Stimulated activated CD4-positive, alpha-beta T cell treated with anti-CD3 and anti-CD28 coated beads, Interleukin-4, amount 100 ng/mL, for 4 hours (primary cell): ENCODE data around the gene KANK2.
A peak's percentile ranks its signal among the peaks of the same experiment; 100 is the strongest.
"Not testable (repeated sequence)": the region's sequence is repeated elsewhere in the genome, so short reads cannot be mapped to it uniquely, and the experiment has no call there.

Experiments
- DNase-seq, 2 experiments: peaks; one replicate each; pipeline ENCODE4 v3.0.0-alpha.2; 2020

Gene KANK2

DNA sequence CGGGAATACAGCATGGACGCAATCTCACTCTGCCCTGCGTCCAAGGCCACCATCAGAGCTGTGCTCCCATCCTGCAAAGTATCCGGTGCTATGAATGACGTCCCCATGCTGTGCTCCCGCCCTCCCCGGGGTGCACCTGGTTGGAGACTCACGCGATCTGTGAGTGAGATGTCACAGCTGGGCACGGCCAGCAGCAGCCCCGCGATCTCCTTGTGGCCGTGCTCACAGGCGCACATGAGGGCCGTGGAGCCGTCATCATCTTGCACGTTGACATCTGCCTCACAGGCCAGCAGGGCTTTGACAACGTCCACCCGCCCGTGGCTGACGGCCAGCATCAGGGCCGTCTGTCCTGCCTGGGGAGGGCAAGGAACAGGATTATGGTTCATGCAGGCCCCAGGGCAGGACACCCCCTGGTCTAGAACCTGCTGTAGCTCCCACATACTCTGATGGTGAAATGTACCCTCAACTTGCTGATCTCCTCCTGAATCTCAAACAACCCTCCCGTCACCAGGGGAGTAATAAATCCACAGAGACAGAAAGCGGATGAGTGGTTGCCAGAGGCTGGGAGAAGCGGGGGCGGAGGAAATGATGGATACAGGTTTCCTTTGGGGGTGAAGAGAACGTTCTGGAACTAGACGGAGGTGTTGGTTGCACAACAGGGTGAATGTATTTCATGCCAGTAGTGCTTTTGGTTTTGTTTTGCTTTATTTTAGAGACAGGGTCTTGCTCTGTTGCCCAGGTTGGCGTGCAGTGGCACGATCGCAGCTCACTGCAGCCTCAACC is 27.3 kb downstream of the KANK2 start:
- DNase-seq, result no peak

DNA sequence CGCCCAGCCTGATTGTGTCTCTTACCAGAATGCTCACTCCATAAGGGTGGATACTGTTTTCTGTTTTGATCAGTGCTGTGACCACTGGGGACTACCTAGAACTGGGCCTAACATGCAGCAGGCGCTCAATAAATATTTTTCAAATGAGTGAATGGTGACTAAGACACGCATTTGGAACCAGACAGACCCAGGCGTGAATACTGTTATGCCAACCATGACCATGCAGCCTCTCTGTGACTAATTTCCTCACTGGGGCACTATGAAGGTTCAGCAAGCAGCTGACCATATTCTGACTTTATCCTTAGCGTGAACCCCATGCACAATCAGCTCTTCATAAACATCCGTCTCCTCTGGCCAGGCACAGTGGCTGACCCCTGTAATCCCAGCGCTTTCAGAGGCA is 28.8 kb downstream of the KANK2 start:
- no peak for DNase-seq

DNA sequence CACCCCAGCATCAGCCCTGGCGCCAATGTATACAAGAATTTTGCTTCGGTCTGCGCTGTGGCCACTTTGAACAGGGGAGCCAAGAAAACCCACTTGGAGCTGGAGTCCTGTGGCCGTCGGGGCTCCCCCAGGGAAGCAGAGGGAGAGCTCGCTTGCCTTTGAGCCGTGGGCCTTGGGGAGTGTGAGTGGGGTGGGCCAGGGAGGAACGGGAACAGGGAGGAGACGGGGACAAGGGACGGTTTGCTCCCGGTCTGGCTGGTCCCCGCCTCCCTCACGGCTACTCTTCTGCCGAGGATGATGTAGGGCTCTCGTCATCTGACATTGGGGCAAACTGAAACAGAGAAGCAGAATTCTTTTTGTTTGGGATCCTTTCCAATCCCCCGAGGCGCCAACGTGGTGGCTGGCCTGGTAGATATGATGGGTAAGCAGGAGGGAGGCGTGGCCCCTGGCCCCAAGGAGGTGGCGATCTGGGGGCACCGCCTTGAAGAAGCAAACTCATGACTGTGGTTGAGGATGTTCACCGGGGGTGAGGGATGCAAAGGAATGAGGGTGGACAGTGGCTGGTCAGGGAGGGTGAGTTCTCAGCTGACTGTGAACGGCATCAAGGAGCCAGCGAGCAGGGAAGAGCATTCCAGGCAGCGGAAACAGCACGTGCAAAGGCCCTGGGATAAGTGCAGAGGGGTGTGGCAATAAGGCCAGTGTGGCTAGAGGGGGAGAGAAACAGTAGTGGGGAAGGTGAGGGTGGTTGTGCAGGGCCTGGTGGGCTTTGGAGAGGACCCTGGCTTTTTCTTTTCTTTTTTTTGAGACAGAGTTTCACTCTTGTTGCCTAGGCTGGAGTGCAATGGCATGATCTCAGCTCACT is 30.8 kb downstream of the KANK2 start:
- DNase-seq, result no peak

DNA sequence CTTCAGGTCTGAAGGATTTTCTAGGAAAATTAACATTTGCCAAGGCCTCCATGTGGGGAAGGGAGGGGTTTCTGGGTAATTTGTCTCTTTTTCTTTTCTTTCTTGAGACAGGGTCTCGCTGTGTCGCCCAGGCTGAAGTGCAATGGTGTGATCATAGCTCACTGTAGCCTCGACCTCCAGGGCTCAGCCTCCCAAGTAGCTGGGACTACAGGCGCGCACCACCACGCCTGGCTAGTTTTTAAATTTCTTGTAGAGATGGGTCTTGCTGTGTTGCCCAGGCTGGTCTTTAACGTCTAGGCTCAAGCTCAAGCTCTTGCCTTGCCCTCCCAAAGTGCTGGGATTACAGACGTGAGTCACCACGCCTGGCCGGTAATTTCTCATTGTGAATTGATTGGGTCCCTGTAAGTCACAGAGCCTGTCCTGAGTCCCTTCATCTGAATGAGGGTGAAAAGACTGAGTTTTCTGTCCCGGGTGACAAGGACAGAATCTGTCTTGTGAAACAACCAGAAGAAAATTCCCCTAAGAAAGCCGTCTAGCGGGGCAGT is 31.8 kb downstream of the KANK2 start:
- DNase-seq, result no peak

DNA sequence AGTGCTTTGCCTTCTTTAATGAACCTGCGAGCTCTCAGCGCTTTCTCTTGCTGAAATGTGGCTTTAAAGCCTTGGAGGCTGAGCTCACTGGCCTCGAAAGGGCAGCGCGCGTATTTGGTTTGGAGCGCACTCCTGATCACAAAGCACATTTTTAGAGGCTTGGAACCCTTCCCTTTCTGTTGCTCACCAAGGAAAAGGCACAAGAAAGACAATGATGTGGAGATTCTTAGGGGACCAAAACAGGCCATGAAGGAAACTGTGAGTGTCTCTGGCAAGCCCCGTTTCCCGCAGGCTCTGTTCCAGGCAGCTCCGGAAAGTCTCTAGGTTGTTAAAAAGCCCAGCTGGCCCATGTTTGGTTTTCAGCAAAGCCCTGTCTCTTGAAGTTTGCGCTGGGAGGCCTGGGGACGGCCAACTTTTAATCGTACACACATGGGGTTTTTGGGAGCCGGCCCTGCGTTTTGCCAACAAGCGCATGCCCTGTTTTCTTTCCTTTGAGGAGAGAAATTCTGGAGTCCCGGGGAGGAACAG is 32.4 kb downstream of the KANK2 start:
- no peak for DNase-seq

DNA sequence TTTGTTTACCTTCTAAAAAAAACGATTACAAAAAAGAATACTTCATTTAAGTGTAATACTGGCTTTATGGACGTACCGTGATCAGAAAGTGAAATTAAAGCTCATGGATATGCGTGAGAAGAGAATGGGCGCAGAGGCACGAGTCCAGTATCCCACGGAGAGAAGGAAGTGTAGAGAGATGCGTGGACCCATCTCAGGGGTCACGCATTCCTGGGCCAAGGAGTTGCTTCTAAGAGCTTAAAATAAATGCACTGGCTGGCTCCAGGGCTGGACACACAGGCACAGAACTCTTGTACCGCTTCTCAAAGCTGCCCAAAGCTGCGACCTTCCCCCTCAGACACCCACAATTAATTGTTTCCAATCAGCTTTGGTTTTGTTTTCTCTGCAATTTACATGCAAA is 33.0 kb downstream of the KANK2 start:
- DNase-seq, result no peak

DNA sequence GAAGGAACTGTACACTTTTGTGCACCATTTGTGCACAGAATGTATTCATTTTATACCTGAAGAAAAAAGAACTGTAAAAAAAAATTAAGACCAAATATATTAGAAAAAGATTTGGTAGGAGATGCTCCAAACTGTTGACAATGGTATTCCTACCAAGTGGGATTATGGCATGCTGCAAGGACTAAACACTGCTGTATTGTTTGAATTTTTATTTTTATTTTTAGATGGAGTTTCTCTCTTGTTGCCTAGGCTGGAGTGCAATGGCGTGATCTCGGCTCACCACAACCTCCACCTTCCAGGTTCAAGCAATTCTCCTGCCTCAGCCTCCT is 36.9 kb downstream of the KANK2 start:
- not testable (repeated sequence) for DNase-seq

DNA sequence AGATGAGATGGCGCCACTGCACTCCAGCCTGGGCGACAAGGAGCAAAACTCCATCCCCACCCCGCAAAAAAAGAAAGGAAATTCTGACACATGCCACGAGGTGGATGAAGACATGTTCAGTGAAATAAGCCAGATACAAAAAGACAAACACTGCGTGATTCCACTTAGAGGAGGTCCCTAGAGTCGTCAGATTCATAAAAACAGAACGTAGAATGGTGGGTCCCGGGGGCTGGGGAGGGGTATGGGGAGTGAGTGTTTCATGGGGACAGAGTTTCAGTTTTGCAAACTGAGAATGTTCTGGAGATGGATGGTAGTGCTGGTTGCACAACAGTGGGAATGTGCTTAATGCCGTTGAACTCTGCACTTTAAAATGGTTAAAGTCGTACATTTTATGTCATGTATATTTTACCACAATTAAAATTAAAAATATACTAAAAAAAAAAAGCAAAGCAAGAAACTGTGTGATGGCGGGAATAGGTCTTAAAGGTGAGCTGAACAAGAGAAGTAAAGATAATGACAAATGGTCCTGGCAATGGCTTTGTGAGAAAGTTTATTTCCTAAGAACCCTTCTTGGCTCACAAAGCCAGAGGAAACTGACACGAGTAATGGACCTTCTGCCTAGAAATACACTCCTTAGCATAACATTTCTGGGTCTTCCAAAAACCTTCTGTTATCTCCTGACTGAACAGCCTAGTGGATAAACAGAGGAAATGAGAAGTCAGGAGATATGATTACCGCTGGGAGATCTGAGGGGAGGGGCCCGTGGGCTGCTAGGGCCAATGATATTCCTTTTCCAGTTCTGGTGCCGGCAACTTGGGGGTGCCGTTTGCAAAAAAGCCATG is 37.5 kb downstream of the KANK2 start:
- no peak for DNase-seq

DNA sequence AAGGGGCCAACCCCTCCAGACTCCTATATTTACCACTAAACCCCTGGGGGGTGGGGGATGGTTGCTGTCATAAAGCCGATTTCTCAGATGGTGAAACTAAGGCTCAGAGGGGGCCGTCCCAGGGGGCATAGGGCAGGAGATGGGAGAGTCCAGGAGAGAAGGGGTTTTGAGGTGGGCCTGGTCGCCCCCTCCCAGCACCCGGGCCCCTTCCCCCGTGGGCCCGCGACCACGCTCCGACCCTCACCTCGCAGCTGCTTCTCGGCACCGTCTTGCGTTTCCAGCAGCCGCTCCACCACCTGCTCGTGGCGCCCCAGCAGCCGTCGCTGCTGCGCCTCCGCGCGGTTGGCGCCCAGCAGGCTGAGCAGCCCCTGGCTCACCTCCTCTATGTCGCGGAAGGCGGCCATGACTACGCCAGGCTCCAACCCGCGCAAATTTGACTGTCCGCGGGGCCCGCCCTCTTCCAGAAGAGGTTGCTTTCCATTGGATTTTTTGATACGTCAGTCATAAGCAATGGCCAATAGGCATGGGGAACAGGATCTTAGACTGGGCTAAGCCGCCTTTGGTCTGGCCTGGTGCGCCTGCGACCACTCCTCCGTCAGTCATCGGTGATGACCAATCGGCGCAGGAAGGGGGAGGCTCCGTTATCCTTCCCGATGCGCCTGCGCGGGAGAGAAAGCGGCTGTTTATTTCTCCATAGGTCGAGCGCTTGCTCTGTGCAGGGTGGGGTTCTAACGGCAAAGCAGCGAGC is 41.8 kb downstream of the KANK2 start, which contains the start of gene SPC24:
Gene SPC24, minus strand, starts transcription at position 410 of the 748 bp plus-strand sequence. Its CDS starts 6 bp downstream, at position 404.
- peak; percentile 83 to 88 for DNase-seq

DNA sequence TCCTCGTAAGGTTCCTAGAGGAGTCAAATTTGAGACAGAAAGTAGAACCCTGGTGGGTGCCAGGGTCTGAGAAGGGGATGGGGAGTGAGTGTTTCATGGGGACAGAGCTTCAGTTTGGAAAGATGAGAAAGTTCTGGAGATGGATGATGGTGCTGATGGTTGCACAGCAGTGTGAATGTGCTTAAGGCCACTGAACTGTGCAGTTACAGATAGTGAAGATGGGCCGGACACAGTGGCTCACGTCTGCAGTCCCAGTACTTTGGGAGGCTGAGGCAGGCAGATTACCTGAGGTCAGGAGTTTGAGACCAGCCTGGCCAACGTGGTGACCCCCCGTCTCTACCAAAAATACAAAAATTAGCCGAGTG is 42.7 kb downstream of the KANK2 start:
- DNase-seq, result no peak

DNA sequence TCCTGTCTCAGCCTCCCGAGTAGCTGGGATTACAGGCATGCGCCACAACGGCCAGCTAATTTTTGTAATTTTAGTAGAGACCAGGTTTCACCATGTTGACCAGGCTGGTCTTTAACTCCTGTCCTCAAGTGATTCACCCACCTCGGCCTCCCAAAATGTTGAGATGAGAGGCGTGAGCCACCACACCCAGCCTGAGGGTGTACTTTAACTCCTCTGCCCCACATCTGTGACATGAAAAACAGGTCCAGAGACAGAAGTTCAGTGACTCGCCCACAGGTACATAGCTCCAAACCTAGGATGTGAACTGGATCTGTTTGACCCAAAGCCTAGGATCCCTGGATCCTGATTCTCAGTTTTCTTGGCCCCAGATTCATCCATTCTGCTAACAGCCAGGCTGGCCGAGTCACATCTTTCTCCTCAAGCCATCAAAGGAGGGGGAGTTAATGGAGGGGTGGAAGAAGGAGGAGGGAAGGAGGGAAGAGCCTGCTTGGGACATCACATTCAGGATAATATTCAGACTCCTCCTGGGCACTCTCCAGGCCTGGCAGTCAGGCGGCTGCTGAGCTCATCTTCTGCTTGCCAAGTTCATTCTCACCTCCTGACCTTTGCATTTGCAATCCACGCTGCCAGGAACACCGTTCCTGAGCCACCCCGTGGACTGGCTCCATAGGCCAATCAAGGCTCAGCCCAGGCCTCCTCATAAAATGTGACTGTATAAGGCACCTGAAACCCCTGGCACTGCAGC is 44.9 kb downstream of the KANK2 start:
- DNase-seq, result no peak

DNA sequence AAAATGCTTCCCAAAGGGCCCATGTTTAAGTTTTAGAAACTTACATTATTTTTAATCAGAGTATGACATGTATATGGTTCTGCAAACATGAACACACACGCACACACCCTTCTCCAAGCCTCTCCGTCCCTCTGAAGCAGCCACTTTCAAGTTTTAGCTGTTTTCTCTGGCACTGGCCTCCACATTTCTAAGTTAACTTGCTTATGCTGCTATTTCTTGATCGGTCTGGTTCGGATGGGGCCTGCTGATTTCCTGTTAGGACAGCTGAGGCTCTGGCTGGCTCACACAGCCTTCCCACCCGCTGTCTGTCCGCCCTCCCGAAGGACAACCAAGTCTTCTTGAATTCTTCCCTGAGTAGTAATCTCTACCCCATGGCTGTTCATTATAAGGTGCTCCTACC is 46.2 kb downstream of the KANK2 start:
- no peak for DNase-seq

DNA sequence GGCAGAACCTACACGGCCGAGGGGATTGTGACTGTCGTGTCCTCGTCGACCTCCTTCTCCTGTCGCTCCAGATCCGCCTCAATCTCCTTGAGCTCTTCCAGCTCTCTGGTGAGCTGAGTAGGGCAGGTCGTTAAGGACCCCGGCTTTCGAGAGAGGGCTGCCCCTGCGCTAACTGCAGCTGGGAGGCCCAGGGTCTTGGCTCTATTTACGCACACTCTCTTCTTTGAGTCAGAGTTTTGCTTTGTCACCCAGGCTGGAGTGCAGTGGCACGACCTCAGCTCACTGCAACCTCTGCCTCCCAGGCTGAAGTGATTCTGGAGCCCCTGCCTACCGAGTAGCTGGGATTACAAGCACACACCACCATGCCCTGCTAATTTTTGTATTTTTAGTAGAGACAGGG is 49.3 kb downstream of the KANK2 start:
- no peak for DNase-seq

DNA sequence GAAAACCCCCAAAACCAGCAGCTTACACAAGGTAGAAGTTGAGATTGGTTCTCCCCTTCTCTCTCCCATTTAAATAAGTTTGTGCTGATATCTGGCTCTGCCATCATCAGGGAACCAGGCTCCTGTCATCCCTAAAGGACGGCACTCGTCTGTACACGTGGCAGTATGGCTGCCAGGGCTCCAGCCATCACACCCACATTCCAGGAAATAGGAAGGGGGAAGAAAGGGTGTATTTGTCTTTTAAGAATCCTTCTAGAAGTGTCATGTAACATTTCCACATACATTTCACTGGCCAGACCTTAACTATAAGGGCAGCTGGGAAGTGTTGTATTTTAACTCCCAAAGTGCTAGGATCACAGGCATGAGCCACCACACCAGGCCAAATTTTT is 51.8 kb downstream of the KANK2 start:
- no peak for DNase-seq

DNA sequence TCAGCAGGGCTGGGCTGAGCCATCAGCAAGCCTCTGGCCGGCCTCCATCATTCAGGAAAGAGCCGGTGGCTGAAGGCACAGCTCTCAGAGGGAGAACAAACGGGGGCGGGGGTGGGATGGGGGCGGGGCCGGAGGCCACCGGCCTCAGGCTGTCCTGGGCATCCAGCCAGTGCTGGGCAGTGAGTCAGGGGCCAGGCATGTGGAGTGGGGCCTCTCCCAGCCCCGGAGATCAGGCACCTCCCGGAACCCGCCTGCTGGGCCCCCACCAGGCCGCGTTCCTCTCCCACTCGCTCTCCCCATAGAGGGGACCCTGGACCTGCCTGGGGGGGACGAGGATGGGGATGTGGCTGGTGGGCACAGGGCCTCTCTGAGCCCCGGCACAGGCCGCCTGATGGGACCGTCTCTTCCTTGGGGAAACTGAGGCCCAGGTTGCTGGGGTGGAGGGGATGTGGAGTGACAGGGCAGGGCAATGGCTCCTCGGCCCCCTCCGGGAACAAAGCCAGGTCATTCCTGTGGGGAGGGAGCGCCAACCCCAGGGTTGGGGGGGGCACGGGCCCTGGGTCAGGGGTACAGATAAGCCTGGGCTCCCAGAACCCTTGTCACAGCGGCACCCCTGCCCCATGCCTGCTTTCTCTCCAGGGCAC is 54.7 kb downstream of the KANK2 start:
- no peak for DNase-seq

DNA sequence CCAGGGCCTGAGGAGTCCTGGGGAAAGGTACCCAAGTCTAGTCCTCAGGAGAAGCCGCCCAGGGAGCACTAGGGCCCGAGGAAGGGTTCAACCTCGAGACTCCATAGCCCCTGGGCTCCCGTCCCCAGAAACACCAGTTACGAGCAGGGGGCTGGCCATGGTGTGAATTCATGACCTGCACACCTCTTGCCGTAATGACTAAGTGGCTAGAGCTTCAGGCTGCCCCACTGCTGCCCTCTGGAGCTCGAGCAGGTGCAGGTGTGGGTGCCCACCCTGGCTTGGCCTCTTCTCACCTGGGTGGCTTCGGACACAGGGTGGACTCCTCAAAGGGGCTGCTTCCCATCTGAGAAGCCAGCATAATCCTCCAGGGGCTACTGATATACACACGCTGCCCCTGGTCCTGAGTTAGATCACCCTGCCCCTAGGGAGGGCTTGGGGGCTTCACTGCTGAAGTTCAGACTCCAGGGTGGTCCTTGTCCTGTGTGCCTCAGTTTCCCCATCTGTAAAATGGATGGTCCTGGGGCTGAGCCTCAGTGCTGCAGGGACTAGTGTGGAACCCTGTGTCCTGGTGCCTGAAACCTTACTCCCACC is 55.3 kb downstream of the KANK2 start:
- no peak for DNase-seq

DNA sequence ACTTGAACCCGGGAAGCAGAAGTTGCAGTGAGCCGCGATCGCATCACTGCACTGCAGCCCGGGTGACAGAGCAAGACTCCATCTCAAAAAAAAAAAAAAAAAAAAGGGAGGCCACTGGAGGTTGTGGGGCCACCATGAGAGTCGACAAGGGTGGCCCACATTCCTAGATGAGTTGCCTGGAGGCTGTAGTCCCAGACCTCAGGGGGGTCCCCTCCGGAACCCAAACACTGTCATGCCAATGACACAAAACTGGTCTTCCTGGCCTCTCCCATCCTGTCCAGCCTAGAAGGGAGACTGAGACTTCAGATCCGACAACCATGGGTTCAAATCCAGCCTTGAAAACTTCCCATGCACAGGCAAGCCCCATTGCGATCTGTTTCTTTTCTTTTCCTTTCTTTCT is 56.4 kb downstream of the KANK2 start:
- no peak for DNase-seq

DNA sequence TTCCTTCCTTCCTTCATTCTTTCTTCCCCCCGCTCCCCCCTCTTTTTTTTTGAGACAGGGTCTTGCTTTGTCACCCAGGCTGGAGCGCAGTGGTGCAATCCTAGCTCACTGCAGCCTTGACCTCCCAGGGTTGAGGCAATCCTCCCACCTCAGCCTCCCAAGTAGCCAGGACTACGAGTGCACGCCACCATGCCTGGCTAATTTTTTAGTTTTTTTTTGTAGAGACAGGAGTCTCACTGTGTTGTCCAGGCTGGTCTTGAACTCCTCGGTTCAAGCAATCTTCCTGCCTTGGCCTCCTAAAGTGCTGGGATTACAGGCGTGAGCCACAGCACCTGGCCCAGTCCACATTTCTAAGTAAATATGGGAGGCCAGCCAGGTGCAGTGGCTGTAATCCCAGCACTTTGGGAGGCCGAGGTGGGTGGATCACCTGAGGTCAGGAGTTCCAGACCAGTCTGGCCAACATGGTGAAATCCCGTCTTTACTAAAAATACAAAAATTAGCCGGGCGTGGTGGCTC is 57.3 kb downstream of the KANK2 start:
- DNase-seq, result not testable (repeated sequence)

DNA sequence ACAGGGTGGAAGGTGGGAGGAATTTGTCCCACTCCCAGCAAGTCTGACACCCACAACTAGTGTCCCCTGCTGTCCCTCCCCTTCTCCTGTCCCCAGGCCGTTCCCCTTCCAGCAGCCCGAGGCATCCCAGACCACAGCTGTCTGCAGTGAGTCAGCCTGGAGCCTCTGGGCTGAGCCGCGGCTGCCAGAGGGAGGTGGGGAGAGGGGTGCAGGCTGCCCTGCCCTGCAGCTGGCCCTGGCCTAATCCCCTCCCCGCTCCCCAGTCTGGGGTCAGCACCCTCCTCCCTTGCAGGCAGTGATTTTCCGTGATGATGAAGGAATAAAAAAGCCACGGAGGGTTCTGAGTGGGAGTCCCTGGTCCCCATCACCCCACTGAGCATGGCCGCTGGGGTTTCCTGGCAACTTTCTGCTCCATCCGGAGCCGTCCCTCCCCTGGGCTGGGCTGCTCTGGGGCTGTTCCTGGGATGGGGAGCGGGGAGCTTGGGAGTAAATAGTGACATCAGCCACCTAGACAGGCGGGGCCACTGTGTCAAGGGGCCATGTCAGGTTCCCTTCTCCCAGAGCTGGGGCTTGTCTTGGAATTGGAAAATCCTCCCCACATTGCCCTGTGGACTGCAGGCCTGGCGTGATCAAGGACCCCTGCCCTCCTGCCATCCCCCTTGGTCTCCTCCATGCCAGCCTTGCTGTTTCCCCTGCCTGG is 58.6 kb downstream of the KANK2 start:
- DNase-seq, result no peak
